H9 (cell line): Measurements from ENCODE around the gene NFIX. TPM values are rescaled to one million over a fixed set of nuclear protein-coding genes. Genes with fewer than 3 reads are reported as not detected.

Experiments used
- DNase-seq: peaks from one replicate; pipeline ENCODE4 v3.0.0-alpha.2; 2017
- H2AFZ ChIP-seq: one replicate; pipeline ENCODE4 v1.6.1; 2013; ENCODE audit warnings: mild to moderate bottlenecking, low read length, control low read depth, moderate library complexity
- H2AK5ac ChIP-seq: 2 replicates; pipeline ENCODE4 v1.6.1; 2013; ENCODE audit warnings: low read length, control low read depth, mixed read lengths; ENCODE audit not compliant: insufficient read length
- H2BK120ac ChIP-seq: one replicate; pipeline ENCODE4 v1.6.1; 2013; ENCODE audit warnings: low read depth, mild to moderate bottlenecking, low read length, control low read depth, inconsistent platforms; ENCODE audit not compliant: poor library complexity, severe bottlenecking
- H2BK12ac ChIP-seq: 2 replicates; pipeline ENCODE4 v1.6.1; 2013; ENCODE audit warnings: low read length, control low read depth, mixed read lengths, low read depth; ENCODE audit not compliant: insufficient read length
- H2BK15ac ChIP-seq: 2 replicates; pipeline ENCODE4 v1.6.1; 2013; ENCODE audit warnings: low read depth, low read length, control low read depth
- H2BK20ac ChIP-seq: one replicate; pipeline ENCODE4 v1.6.1; 2013; ENCODE audit warnings: low read depth, mild to moderate bottlenecking, low read length, control low read depth, inconsistent platforms; ENCODE audit not compliant: poor library complexity, severe bottlenecking
- H2BK5ac ChIP-seq: 2 replicates; pipeline ENCODE4 v1.6.1; 2013; ENCODE audit warnings: low read length, control low read depth, mixed read lengths; ENCODE audit not compliant: insufficient read length
- H3K14ac ChIP-seq: 2 replicates; pipeline ENCODE4 v1.6.1; 2013; ENCODE audit warnings: low read length, control low read depth; ENCODE audit not compliant: insufficient read depth
- H3K18ac ChIP-seq: 2 replicates; pipeline ENCODE4 v1.6.1; 2013; ENCODE audit warnings: low read depth, mild to moderate bottlenecking, mixed read lengths, low read length, control low read depth; ENCODE audit not compliant: insufficient read length
- H3K23ac ChIP-seq: 2 replicates; pipeline ENCODE4 v1.6.1; 2013; ENCODE audit warnings: low read length, control low read depth, mixed read lengths, low read depth; ENCODE audit not compliant: insufficient read length
- H3K23me2 ChIP-seq: 2 replicates; pipeline ENCODE4 v1.6.1; 2013; ENCODE audit warnings: low read depth, mild to moderate bottlenecking, mixed read lengths, low read length, control low read depth; ENCODE audit not compliant: insufficient read length, poor library complexity, severe bottlenecking
- H3K27ac ChIP-seq: 2 replicates; pipeline ENCODE4 v1.5.1; 2013; ENCODE audit warnings: low read length, control low read depth, mixed read lengths, low read depth; ENCODE audit not compliant: insufficient read length
- H3K27me3 ChIP-seq: 2 replicates; pipeline ENCODE4 v1.6.1; 2013; ENCODE audit warnings: low read length, control low read depth, inconsistent platforms; ENCODE audit not compliant: insufficient read depth
- H3K4ac ChIP-seq: 2 replicates; pipeline ENCODE4 v1.6.1; 2013; ENCODE audit warnings: low read depth, mild to moderate bottlenecking, control low read depth, inconsistent platforms, low read length, moderate library complexity
- H3K4me1 ChIP-seq: 2 replicates; pipeline ENCODE4 v1.6.1; 2013; ENCODE audit warnings: low read length, control low read depth, inconsistent platforms; ENCODE audit not compliant: insufficient read depth
- H3K4me2 ChIP-seq: 2 replicates; pipeline ENCODE4 v1.6.1; 2013; ENCODE audit warnings: low read length, control low read depth, mixed read lengths; ENCODE audit not compliant: insufficient read length, insufficient read depth
- H3K56ac ChIP-seq: 2 replicates; pipeline ENCODE4 v1.6.1; 2013; ENCODE audit warnings: low read depth, mild to moderate bottlenecking, mixed read lengths, low read length, control low read depth; ENCODE audit not compliant: insufficient read length
- H3K79me1 ChIP-seq: 2 replicates; pipeline ENCODE4 v1.6.1; 2013; ENCODE audit warnings: low read depth, mild to moderate bottlenecking, moderate library complexity, low read length, control low read depth, inconsistent platforms; ENCODE audit not compliant: insufficient read depth, poor library complexity, severe bottlenecking
- H3K79me2 ChIP-seq: 2 replicates; pipeline ENCODE4 v1.6.1; 2013; ENCODE audit warnings: low read length, control low read depth, inconsistent platforms; ENCODE audit not compliant: insufficient read depth
- H3K9ac ChIP-seq: 2 replicates; pipeline ENCODE4 v1.6.1; 2013; ENCODE audit warnings: low read length, control low read depth, mixed read lengths; ENCODE audit not compliant: insufficient read length; ENCODE audit errors: extremely low read depth
- H3K9me3 ChIP-seq: one replicate; pipeline ENCODE4 v1.6.1; 2013; ENCODE audit warnings: low read depth, low read length, inconsistent platforms; ENCODE audit not compliant: control insufficient read depth
- H3T11ph ChIP-seq: one replicate; pipeline ENCODE4 v1.6.1; 2013; ENCODE audit warnings: mild to moderate bottlenecking, low read length, control low read depth, inconsistent platforms
- H4K20me1 ChIP-seq: one replicate; pipeline ENCODE4 v1.6.1; 2013; ENCODE audit not compliant: control insufficient read depth, insufficient read length, insufficient read depth
- H4K5ac ChIP-seq: 2 replicates; pipeline ENCODE4 v1.6.1; 2013; ENCODE audit warnings: low read depth, mild to moderate bottlenecking, mixed read lengths, low read length, control low read depth; ENCODE audit not compliant: insufficient read length
- H4K8ac ChIP-seq: replicated peaks from 2 replicates; pipeline ENCODE4 v1.6.1; 2013; ENCODE audit warnings: low read length, control low read depth, mixed read lengths, low read depth; ENCODE audit not compliant: insufficient read length
- H4K91ac ChIP-seq: 2 replicates; pipeline ENCODE4 v1.6.1; 2013; ENCODE audit warnings: low read depth, mild to moderate bottlenecking, moderate library complexity, mixed read lengths, low read length, control low read depth; ENCODE audit not compliant: insufficient read length
- H3K27ac Mint-ChIP-seq, 3 experiments: 2 replicates in 2 of 3; 3 replicates in 1 of 3; pipeline ENCODE4 v1.8.0; 2020 to 2021; ENCODE audit warnings: mixed read lengths in 3 of 3, mild to moderate bottlenecking in 1 of 3, moderate library complexity in 1 of 3
- H3K27me3 Mint-ChIP-seq: 2 replicates; pipeline ENCODE4 v1.8.0; 2021; ENCODE audit warnings: low read depth, mild to moderate bottlenecking, moderate library complexity, mixed read lengths
- H3K36me3 Mint-ChIP-seq, 3 experiments: 2 replicates in 2 of 3; 3 replicates in 1 of 3; pipeline ENCODE4 v1.8.0; 2020 to 2021; ENCODE audit warnings: low read depth in 3 of 3, mixed read lengths in 3 of 3; ENCODE audit not compliant: insufficient read depth in 1 of 3
- H3K4me1 Mint-ChIP-seq, 2 experiments: 2 replicates each; pipeline ENCODE4 v1.8.0; 2020; ENCODE audit warnings: mixed read lengths in 2 of 2
- H3K4me3 Mint-ChIP-seq, 2 experiments: 2 replicates in 1 of 2; 3 replicates in 1 of 2; pipeline ENCODE4 v1.8.0; 2020 to 2021; ENCODE audit warnings: mild to moderate bottlenecking in 2 of 2, mixed read lengths in 2 of 2, moderate library complexity in 1 of 2
- H3K9me3 Mint-ChIP-seq, 2 experiments: 2 replicates in 1 of 2; 3 replicates in 1 of 2; pipeline ENCODE4 v1.8.0; 2020; ENCODE audit warnings: mild to moderate bottlenecking in 2 of 2, mixed read lengths in 2 of 2, moderate library complexity in 1 of 2
- WGBS: extraction: QIAGEN DNeasy Blood & Tissue Kit; methylation state at CpG from one replicate; pipeline ENCODE4 v1.1.7; 2013; ENCODE audit warnings: missing lambda C conversion rate, low lambda C conversion rate, mixed read lengths; ENCODE audit not compliant: insufficient read length; ENCODE audit errors: extremely low coverage; 5-methylcytosine and 5-hydroxymethylcytosine counted together
- total RNA-seq: library from RNA; stranded (reverse); gene quantifications from 2 replicates; pipeline ENCODE4 v1.2.1, GENCODE V29; 2021
- TF ChIP-seq, protein P1 (sequence below): fragments of 200-600 bp; sonication (generic); conservative IDR thresholded peaks from 3 replicates; pipeline ENCODE4 v1.8.0; 2021; ENCODE audit warnings: antibody characterized with exemption, mild to moderate bottlenecking

NFIX gene
- total RNA-seq, 1 experiment from 2014 or later, result 0.31 TPM

DNA sequence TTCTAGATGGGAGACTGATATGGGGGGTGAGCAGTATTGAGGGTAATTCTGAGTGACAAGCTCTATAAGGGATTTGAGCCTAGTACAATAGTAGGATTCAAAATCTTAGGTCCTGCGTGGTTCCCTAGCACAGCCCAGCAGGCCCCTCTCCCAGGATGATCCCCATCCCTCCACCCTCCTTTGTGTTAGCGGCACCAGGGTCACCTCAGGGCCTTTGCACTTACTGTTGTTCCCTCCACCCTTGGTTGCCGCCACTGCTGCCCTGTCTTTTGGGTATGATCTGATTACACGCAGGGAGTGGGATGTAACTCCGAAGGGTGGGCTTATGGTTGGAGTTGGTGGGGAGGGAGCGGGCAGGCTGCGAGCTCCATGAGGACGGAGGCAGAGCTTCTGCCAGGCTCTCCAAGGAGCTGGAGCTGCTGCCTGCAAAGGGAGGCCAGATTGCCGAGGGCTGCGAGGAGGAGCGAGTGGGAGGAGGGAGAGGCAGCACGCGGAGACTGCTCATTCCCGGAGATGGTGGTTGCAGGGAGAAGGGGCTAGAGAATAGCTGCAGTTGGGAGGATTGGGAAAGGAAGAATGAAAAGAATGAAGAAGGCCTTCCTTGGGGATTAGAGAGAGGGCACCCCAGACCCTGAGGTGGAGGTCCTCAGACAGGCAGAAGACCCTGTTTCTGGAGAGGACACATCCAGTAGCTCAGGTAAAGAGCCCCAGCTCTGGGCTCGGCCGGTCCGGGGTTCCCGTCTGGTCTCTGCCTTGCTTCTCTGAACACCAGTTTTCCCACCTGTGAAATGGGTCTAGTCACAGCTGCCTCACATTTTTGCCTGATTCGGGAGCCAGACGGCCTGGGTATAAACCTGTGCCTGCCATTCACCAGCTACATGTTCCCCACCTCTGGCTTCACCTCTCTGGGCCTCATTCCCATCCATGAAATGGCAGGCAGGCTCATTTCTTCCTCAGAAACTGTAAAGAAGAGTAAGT, 128.0 kb downstream of the NFIX start:
- Mint-ChIP-seq H3K4me3 (no peak overlapping the region), H3K27me3 (no peaks in the 10 kb centered on the region), H3K9me3 (no peaks in the 10 kb centered on the region), H3K27ac (peak overlapping the region; percentile 41 to 83 (median 68); a peak in 4 of 7 replicates), H3K36me3 (peaks cover 5 to 54% (median 36%) of the 10 kb centered on the region in 3 experiments; a peak in 5 of 7 replicates), H3K4me1 (peaks cover 43 to 45% of the 10 kb centered on the region in 2 experiments)
- Histone ChIP-seq H4K8ac (no peak overlapping the region), H3K18ac (no peak overlapping the region), H3K56ac (no peak overlapping the region), H3K79me2 (peaks cover 70% of the 10 kb centered on the region), H2BK120ac (no peak overlapping the region), H3K4me2 (no peak overlapping the region), H3K9me3 (no peaks in the 10 kb centered on the region), H2BK5ac (no peak overlapping the region), H3K4ac (no peak overlapping the region), H2BK15ac (no peak overlapping the region), H3K9ac (no peak overlapping the region), H2BK12ac (no peak overlapping the region), H2AK5ac (no peak overlapping the region), H4K91ac (no peak overlapping the region), H3K23ac (no peak overlapping the region), H4K20me1 (no peaks in the 10 kb centered on the region), H3T11ph (no peak overlapping the region), H2BK20ac (no peak overlapping the region), H4K5ac (no peak overlapping the region), H3K4me1 (peaks cover 11% of the 10 kb centered on the region; the same call in 1 of the 2 replicates), H3K79me1 (peaks cover 2% of the 10 kb centered on the region), H2AFZ (no peak overlapping the region), H3K14ac (no peak overlapping the region), H3K27me3 (no peaks in the 10 kb centered on the region), H3K27ac (no peak overlapping the region), H3K23me2 (peaks cover 5% of the 10 kb centered on the region)
- DNase-seq, result no peak
- TF ChIP-seq, protein P1, sequence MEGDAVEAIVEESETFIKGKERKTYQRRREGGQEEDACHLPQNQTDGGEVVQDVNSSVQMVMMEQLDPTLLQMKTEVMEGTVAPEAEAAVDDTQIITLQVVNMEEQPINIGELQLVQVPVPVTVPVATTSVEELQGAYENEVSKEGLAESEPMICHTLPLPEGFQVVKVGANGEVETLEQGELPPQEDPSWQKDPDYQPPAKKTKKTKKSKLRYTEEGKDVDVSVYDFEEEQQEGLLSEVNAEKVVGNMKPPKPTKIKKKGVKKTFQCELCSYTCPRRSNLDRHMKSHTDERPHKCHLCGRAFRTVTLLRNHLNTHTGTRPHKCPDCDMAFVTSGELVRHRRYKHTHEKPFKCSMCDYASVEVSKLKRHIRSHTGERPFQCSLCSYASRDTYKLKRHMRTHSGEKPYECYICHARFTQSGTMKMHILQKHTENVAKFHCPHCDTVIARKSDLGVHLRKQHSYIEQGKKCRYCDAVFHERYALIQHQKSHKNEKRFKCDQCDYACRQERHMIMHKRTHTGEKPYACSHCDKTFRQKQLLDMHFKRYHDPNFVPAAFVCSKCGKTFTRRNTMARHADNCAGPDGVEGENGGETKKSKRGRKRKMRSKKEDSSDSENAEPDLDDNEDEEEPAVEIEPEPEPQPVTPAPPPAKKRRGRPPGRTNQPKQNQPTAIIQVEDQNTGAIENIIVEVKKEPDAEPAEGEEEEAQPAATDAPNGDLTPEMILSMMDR, result no peak
- no CpG with 5 or more reads among the region's 20 CpGs for WGBS
